Liver (tissue), 3 donors: ENCODE data around the gene DOK6.
"Not testable (repeated sequence)": the region's sequence is repeated elsewhere in the genome, so short reads cannot be mapped to it uniquely, and the experiment has no call there.

Experiments used
- EGR1 ChIP-seq, 2 donors: IDR thresholded peaks; 2 replicates each; pipeline ENCODE4 v1.6.1; 2016 to 2018; ENCODE audit warnings: antibody characterized with exemption in 2 of 2, low read depth in 2 of 2
- GABPA ChIP-seq, 2 donors: IDR thresholded peaks in 1 of 2; conservative IDR thresholded peaks in 1 of 2; 2 replicates each; pipeline ENCODE4 v1.6.1; 2016; ENCODE audit warnings: antibody characterized with exemption in 2 of 2, mild to moderate bottlenecking in 1 of 2, moderate library complexity in 1 of 2
- HNF4A ChIP-seq, 2 donors: conservative IDR thresholded peaks; 2 replicates each; pipeline ENCODE4 v1.6.1; 2016; ENCODE audit warnings: antibody characterized with exemption in 2 of 2, mild to moderate bottlenecking in 2 of 2
- RAD21 ChIP-seq, 2 donors: IDR thresholded peaks; 2 replicates each; pipeline ENCODE4 v1.6.1; 2016; ENCODE audit warnings: antibody characterized with exemption in 2 of 2, mild to moderate bottlenecking in 2 of 2
- SP1 ChIP-seq: IDR thresholded peaks from 2 replicates; pipeline ENCODE4 v1.6.1; 2018; ENCODE audit warnings: antibody characterized with exemption, mild to moderate bottlenecking
- TAF1 ChIP-seq: conservative IDR thresholded peaks from 2 replicates; pipeline ENCODE4 v1.6.1; 2016; ENCODE audit warnings: antibody characterized with exemption, mild to moderate bottlenecking
- TF ChIP-seq, protein P1 (sequence below): IDR thresholded peaks from 2 replicates; pipeline ENCODE4 v1.6.1; 2016; ENCODE audit warnings: antibody characterized with exemption
- TF ChIP-seq, protein P2 (sequence below): fragments of 150-350 bp; IDR thresholded peaks from 2 replicates; pipeline ENCODE4 v1.5.1; 2017; ENCODE audit warnings: improper control_type of control experiment, low read depth, low read length; ENCODE audit not compliant: missing input control
- TF ChIP-seq, protein P3 (sequence below): IDR thresholded peaks from 2 replicates; pipeline ENCODE4 v1.6.1; 2016; ENCODE audit warnings: antibody characterized with exemption
- TF ChIP-seq, protein P4 (sequence below): IDR thresholded peaks from 2 replicates; pipeline ENCODE4 v1.6.1; 2016; ENCODE audit warnings: antibody characterized with exemption, mild to moderate bottlenecking
- donor health status: healthy.
- donor health status: healthy.

DNA sequence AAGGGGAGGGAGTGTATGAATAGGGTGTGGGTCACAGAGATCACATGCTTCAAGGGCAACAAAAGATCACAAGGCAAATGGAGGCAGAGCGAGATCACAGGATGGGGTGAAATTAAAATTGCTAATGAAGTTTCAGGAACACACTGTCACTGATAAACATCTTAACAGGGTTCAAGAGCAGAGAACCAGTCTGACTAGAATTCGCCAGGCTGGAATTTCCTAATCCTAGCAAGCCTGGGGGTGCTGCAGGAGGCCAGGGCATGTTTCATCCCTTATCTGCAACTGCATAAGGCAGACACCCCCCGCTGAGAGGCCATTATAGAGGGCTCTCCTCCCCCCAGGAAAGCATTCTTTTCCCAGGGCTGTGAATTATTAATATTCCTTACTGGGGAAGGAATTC is 478.4 kb downstream of the DOK6 start:
- TF ChIP-seq, protein P1, sequence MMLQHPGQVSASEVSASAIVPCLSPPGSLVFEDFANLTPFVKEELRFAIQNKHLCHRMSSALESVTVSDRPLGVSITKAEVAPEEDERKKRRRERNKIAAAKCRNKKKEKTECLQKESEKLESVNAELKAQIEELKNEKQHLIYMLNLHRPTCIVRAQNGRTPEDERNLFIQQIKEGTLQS = not testable (repeated sequence)
- TF ChIP-seq TAF1; RAD21 (IDR thresholded peaks at IDR 0.05); HNF4A (conservative IDR thresholded peaks at IDR 0.05); GABPA (IDR thresholded peaks at IDR 0.05 in 1 of 2, conservative IDR thresholded peaks at IDR 0.05 in 1 of 2); EGR1 (IDR thresholded peaks at IDR 0.05; ENCODE audit: low read depth in 2 of 2); SP1: not testable (repeated sequence)
- TF ChIP-seq, protein P2, sequence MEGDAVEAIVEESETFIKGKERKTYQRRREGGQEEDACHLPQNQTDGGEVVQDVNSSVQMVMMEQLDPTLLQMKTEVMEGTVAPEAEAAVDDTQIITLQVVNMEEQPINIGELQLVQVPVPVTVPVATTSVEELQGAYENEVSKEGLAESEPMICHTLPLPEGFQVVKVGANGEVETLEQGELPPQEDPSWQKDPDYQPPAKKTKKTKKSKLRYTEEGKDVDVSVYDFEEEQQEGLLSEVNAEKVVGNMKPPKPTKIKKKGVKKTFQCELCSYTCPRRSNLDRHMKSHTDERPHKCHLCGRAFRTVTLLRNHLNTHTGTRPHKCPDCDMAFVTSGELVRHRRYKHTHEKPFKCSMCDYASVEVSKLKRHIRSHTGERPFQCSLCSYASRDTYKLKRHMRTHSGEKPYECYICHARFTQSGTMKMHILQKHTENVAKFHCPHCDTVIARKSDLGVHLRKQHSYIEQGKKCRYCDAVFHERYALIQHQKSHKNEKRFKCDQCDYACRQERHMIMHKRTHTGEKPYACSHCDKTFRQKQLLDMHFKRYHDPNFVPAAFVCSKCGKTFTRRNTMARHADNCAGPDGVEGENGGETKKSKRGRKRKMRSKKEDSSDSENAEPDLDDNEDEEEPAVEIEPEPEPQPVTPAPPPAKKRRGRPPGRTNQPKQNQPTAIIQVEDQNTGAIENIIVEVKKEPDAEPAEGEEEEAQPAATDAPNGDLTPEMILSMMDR = not testable (repeated sequence)
- TF ChIP-seq, protein P3, sequence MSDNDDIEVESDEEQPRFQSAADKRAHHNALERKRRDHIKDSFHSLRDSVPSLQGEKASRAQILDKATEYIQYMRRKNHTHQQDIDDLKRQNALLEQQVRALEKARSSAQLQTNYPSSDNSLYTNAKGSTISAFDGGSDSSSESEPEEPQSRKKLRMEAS = not testable (repeated sequence)
- TF ChIP-seq, protein P4, sequence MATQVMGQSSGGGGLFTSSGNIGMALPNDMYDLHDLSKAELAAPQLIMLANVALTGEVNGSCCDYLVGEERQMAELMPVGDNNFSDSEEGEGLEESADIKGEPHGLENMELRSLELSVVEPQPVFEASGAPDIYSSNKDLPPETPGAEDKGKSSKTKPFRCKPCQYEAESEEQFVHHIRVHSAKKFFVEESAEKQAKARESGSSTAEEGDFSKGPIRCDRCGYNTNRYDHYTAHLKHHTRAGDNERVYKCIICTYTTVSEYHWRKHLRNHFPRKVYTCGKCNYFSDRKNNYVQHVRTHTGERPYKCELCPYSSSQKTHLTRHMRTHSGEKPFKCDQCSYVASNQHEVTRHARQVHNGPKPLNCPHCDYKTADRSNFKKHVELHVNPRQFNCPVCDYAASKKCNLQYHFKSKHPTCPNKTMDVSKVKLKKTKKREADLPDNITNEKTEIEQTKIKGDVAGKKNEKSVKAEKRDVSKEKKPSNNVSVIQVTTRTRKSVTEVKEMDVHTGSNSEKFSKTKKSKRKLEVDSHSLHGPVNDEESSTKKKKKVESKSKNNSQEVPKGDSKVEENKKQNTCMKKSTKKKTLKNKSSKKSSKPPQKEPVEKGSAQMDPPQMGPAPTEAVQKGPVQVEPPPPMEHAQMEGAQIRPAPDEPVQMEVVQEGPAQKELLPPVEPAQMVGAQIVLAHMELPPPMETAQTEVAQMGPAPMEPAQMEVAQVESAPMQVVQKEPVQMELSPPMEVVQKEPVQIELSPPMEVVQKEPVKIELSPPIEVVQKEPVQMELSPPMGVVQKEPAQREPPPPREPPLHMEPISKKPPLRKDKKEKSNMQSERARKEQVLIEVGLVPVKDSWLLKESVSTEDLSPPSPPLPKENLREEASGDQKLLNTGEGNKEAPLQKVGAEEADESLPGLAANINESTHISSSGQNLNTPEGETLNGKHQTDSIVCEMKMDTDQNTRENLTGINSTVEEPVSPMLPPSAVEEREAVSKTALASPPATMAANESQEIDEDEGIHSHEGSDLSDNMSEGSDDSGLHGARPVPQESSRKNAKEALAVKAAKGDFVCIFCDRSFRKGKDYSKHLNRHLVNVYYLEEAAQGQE = not testable (repeated sequence)
